NCI-H345 treated with DMSO at 0.1 percent for 48 hours (cell line): ENCODE results near the gene LRRC75A.
"Not testable (repeated sequence)": the region's sequence is repeated elsewhere in the genome, so short reads cannot be mapped to it uniquely, and the experiment has no call there.

ENCODE experiments used
- DNase-seq: peaks from one replicate; lab custom pipeline; 2025; ENCODE audit not compliant: unreplicated experiment; lab: John Stamatoyannopoulos, UW

LRRC75A gene, protein sequence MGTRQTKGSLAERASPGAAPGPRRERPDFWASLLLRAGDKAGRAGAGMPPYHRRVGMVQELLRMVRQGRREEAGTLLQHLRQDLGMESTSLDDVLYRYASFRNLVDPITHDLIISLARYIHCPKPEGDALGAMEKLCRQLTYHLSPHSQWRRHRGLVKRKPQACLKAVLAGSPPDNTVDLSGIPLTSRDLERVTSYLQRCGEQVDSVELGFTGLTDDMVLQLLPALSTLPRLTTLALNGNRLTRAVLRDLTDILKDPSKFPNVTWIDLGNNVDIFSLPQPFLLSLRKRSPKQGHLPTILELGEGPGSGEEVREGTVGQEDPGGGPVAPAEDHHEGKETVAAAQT

DNA sequence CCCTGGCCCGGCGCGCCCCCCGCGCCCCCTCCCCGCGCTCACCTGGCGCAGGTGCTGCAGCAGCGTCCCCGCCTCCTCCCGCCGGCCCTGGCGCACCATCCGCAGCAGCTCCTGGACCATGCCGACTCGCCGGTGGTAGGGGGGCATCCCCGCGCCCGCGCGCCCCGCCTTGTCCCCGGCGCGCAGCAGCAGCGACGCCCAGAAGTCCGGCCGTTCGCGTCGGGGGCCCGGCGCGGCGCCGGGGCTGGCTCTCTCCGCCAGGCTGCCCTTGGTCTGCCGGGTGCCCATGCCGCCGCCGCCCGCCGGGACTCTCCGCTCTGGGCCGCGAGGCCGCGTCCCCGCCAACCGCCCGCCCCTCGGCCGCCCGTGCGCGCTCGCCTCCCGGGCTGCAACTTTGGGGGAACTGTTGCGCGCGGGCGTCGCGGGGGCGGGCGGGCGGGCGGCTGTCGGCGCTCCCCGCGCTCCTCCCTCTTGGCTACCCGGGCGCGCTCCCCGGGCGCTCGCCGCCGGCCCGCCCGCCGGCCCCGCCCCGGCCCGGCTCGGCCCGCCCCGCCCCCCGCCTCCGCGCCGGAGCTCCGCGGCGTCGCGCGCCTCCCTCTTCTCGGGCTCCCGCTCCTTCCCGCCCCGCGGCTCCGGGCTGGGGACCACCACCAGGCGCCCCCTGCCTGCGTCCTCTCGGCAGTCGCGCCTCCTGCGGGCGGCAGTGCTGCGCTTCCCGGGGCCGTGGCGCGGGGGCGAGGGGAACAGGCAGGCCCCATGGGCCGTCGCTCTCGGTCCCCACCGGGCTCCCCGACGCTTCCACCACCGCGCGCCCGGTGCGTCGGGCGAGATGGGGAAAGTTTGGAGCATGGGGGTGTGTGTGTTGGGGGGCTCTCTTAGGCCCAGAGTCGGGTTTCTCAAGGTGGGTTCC, at the start of gene LRRC75A:
TSS of gene LRRC75A (minus strand) at position 491 of the 910 bp plus-strand sequence. CDS start at position 288, 203 bp downstream.
- DNase-seq = peak; percentile 13

DNA sequence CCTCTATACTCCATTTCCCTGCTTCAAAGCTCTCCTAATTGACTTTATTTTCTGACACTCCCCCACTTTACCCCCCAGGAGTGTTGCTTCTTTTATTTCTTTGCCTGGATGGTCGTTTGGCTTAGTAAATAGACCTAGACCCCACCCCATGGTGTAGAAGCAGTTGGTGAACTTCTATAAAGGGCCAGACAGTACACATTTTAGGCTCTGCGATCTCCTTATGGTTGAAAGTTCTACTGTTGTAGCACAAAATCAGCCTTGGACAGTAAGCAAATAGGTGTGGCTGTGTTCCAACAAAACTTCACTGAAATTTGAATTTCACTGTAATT, 45.1 kb upstream of the LRRC75A start:
- no peak for DNase-seq

DNA sequence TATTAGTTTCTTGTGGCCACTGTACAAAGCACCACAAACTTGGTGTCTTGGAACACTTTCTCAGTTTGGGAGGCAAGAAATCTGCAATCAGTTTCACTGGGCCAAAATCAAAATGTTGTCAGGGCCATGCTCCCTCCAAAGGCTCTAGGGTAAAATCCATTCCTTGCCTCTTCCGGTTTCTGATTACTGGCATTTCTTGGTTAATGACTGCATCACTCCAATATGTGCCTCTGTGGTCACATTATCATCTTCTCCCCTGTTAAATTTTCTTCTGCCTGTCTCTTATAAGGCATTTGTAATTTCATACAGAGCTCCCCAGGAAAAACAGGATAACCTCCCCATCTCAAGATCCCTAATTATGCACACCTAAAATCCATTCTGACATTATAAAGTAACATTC, 42.2 kb upstream of the LRRC75A start:
- DNase-seq = no peak

DNA sequence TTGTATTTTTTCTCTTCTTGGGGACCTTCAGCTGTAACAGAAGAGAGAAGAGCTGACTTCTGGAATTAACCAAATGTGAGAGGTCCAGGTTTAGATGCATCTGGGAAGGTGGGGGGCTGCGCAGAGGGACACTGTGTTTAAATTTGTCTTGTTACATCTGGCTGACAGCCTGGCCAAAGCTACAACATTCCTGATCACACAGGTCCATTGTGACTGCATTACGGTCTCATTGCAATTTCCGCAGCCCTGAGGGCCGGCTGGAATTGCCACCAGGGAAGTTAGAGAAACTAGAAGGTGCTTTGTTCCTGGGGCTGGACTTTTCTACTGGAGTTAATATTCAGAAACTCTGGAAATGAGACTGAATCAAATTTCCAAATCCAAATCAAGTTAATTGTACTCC, 37.9 kb upstream of the LRRC75A start:
- DNase-seq = no peak

DNA sequence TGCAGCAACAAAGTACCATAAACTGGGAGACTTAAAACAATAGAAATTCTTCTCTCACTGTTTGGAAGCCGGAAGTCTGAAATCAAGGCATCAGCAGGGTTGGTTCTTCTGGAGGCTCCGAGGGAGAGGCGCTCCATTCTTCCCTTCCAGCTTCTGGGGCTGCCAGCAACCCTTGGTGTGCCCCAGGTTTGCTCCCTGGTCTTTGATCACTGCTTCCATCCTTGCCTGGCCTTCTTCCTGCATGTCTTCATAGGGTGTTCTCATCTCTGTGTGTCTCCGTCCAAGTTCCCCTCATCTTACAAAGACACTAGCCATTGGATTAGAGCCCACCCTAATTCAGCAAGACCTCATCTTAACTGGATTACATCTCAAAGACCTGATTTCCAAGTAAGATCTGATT, 35.3 kb upstream of the LRRC75A start:
- no peak for DNase-seq

DNA sequence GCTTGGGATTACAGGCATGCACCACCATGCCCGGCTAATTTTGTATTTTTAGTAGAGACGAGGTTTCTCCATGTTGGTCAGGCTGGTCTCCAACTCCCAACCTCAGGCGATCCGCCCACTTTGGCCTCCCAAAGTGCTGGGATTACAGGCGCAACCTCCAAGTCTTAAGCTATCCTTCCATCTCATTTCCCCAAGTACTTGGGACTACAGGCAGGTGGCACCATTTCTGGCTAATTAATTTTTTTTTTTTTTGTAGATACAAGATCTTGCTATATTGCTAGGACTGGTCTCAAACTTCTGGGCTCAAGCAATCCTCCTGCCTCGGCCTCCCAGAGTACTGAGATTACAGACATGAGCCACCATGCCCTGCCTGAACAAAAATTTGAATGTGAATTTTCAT, 33.6 kb upstream of the LRRC75A start:
- DNase-seq = not testable (repeated sequence)

DNA sequence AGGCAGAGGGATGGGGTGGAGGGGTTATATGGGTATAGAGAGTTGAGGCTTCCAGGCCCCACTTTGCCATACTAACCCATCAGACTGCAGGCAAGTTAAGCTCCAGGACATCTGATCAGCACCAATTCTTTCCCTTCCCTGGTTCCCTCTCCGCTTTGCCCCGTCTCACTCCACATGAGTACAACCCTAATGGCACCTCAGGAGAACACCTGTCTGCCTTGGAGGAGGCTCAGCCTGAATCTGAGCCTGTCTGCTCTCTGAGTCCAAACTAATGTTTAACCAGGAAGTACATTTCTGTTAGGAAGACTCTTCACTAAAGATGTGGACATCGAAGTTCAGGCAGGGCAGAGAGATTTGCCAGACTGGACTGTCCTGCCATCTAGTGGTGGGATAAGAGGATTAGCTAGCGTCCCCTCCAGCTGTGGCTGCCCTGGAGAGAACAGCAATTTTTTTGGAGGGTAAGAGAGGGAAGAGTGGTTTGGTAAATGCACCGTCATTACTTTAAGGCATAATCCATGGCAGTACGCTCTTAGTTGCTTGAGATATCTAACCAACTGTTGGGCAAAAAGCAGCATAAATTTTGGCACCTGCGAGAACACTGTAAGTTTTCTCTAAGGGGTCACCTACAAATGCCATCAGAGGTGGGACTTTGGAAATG, 29.2 kb upstream of the LRRC75A start:
- DNase-seq = peak; percentile 65

DNA sequence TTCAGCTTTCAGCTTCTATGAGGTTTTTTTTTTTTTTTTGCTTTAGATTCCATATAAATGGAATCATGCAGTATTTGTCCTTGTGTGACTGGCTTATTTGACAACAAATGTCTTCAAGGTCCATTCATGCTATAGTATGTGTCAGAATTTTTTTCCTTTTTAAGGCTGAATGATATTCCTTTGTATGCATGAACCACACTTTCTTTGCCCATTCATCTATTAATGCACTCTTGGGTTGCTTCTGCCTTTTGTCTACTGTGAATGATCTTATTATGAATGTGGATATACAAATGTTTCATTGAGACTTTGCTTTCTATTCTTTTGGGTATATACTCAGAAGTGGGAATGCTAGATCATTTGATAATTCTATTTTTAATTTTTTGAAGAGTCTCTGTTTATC, 27.0 kb upstream of the LRRC75A start:
- no peak for DNase-seq

DNA sequence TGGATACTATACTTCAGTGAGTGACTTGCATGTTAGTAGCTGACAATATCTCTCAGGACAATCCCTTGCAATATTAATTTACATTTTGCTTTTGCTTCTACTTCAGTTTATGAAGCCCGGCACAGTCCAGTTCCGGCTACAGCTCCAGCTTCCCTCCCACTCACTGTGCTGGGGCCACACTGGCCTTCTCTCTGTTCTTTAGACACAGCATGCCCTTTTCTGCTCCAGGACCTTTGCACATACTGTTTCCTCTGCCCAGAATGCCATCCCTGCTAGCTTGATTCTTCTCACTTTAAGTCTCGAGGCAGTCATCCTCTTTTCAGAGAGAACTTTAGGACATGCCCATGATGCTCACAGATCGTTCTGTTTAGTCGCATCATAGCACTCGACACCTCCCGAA, 25.5 kb upstream of the LRRC75A start:
- no peak for DNase-seq

DNA sequence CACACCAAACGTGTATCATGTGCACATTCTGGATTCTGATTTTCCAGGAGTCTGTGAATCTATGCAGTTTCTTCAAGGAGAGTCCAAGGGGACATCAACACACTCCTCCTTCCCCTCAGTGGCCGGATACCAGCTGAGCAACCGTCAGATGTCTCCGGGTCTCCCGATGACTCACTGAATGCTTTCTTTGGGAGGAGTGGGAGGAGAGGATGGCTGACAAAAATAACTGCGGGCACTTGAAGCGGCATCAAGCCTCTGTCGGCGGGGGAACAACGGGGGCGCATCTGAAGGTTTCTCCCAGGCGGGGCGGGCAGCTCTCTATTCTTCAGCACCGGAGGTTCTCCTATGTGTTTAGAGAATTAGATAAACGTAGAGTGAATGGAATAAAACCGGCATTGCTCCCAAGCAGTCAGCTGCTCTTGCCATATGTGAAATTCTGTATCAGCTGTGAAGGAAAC, 24.6 kb upstream of the LRRC75A start:
- peak; percentile 30 for DNase-seq

DNA sequence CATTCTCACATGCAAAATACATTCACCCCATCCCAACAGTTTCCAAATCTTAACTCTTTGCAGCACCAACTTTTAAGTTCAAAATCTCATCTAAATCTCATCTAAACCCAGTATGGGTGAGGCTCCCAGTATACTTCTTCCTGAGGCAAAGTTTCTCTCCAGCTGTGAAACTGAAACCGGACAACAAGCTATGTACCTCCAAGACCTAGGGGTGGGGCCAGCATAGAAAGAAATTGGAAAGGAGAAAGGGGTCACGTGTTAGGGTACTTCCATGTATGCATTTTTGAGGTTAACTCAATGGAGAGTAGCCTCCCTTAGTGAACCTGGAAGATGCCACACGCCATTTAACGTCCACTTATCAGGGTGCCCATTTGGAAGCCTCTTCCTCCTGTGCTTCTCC, 23.9 kb upstream of the LRRC75A start:
- no peak for DNase-seq

DNA sequence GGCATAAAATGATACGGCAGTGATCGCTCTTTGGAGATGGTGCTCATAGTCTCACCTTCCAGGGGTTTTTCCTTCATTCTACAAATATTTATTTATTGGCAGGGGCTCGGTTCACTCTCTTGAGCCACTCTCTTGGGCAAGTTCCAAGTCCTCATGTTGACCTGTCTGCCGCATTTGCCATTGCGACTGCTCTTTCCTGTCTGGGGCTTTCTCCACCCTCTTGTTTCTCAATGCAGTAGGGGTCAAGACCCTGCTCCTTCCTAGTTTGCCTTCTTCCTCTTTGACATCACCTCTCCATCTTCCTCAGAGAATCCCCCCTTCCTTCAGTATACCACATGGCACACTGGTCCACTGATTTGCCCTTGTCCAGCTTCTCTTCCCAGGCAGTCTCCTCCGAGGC, 21.9 kb upstream of the LRRC75A start:
- DNase-seq = no peak

DNA sequence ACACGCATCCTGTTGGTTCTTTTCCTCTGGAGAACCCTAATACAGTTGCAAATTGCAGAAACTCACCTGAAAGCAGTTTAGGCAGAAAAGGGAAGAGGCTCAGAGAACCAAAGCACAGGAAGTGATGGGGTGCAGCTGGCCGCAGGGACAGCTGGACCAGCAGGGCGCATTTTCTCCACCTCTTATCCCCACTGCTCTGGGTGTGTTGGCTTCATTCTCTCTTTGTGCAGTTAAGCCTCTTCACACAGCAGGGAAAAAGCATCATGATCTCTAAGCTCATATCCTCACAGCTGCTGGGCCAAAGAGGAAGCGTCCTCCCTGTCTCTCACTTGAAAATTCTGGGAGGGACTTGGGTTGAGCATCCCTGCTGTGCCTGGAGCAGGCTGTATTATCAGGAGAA, 20.0 kb upstream of the LRRC75A start:
- peak; percentile 87 for DNase-seq

DNA sequence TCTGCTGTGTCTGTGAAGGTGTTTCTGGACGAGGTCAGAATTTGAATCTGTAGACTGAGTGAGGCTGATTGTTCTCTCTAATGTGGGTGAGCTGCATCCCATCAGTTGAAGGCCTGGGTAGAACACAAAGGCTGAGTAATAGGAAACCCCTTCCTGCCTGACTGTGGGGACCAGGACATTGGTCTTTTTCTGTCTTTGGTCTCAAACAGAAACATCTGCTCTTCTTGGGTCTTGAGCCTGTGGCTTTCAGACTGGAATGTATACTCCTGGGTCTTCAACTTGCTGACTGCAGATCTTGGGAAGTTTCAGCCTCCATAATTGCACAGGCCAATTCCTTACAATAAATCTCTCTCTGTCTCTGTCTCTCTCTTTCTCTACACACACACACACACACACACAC, 19.6 kb upstream of the LRRC75A start:
- no peak for DNase-seq

DNA sequence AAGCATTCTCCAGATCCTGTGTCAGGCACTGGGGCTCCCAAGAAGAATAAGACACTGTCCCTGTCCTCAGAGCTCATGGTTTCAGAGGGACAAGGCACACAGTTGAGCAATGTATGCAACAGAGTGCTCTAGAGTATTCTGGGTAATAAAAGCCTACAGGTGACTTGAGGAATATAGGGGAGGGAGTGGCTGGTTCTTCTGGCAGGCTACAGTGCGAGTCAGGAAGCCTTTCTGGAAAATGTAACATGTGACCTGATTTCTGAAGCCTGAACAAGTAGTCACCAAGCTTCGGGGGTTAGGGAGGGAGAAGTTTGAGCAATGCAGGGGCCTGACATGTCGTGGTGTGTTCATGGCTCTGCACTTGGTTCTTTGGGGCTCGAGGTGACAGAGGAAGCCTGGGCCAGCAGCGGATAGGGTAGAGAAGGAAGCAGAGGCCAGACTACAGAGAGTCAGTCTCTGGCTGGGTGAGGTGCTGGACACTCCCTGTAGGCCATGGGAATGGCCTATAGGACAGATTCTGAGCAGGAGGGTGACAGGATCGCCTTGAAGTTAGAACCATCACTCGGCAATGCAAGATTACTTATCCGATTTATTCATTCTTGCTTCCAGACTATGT, 16.0 kb upstream of the LRRC75A start:
- DNase-seq = no peak

DNA sequence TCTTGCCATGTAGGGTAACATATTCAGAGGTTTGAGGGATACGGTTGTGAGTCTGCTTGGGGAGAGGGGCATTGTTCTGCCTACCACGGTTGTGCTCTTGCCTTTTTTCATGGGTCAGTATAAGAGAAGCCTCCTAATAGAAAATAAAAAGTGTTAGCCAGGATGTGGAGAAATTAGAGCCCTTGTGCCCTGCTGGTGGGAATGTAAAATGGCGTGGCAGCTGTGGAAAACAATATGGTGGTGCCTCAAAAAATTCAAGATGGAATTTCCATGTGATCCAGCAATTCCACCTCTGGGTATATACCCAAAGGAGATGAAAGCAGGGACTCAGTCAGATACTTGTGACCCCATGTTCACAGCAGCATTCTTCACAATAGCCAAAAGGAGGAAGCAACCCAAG, 14.2 kb upstream of the LRRC75A start:
- no peak for DNase-seq

DNA sequence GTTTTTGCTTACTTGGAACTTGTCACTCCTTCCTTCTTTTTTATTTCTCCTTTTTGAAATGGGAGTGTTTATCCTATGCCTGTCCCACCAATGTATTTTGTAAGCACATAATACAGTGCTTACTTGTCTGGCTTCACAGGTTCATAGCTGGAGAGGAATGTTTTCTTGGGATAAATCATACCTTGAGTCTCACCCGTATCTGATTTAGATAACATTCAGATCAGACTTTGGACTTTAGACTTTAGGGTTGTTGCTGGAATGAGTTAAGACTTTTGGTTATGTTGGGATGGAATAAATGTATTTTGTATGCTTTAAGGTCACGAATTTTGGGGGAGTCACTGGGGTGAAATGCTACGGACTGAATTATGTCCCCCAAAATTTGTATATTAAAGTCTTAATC, 13.0 kb upstream of the LRRC75A start:
- no peak for DNase-seq

DNA sequence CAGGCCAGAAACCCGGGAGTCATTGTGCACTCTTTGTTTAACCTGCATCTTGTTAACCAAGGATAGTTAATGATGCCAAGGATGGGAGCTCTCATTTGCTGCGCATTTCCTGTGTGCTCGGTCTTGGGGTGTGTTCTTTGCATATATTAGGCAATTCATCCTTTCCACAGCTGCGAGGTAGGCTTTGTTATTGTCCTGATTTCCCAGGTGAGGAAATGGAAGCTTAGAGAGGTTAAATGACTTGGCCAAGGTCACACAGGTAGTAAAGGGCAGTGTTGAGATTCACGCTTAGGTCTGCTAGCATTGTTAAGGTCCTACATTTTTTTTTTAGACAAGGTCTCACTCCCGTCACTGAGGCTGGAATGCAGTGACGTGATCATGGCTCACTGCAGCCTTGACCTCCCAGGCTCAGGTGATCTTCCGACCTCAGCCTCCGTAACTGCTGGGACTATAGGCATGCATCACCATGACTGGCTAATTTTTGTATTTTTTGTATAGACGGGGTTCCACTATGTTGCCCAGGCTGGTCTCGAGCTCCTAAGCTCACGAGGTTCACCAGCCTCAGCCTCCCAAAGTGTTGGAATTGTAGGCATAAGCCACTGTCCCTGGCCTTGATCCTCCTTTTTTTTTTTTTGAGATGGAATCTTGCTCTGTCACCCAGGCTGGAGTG, 5.0 kb upstream of the LRRC75A start:
- no peak for DNase-seq

DNA sequence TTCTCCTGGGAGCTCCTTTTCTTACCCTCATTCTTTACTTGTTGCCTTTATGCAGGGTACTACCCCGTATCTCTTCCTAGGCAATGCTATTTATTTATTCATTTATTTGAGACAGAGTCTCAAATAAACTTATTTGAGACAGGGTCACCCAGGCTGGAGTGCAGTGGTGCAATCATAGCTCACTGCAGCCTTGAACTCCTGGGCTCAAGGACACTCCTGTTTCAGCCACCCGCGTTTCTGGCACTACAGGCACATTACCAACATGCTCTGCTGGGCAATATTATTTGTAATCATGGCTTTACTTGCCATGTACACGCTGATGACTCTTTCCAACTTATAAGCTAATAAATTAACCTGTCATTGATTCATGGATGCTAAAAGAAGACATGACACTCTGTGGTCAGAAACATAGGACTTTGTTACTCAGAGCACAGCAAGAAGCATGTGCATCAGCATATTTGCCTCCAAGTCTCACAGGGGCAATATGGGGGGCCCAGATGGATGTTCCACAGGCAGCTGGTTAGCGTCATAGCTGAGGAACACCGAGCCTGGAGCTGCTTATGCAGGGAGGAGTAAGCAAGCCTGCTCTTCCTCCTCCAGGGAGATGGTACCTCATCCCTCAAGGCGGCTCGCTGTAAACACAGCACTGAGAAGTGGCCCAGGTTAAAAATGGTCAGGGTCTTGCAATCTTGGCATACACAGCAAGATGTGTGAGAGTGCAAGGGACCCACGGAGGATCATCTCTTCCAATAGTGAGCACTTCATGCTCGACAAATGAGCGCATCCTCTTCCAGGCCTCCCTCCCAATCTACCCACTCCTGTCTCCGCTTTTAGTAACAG, 4.2 kb upstream of the LRRC75A start:
- no peak for DNase-seq

DNA sequence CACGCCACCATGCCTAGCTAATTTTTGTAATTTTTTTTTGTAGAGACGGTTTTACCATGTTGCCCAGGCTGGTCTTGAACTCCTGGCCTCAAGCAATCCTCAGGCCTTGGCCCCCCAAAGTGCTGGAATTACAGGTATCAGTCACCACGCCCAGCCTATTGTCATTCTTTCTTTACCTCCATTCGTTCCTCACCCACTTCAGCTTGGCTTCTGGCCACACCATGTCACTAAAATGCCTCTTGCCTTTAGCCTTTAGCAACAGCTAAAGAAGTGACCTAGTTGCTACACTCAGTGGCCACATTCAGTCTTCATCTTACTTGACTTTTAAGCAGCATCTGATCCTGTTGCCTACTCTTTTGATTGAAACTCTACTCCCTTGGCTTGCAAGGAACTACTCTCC, 3.6 kb upstream of the LRRC75A start:
- DNase-seq = no peak
